H1 (cell line): ENCODE measurements around the gene ANO2. TPM values are rescaled to one million over a fixed set of nuclear protein-coding genes. Genes with fewer than 3 reads are reported as not detected.

ENCODE experiments used
- KDM5A ChIP-seq: fragments of 200-600 bp; IDR thresholded peaks from 2 replicates; pipeline ENCODE4 v1.7.1; 2012; ENCODE audit warnings: mild to moderate bottlenecking, low read length, inconsistent platforms, mixed read lengths
- RAD21 ChIP-seq, 2 experiments: IDR thresholded peaks in 1 of 2; conservative IDR thresholded peaks in 1 of 2; 2 replicates each; pipeline ENCODE4 v1.6.1; 2011; ENCODE audit warnings: low read depth in 2 of 2, low read length in 2 of 2, improper control_type of control experiment in 1 of 2, inconsistent platforms in 1 of 2, mild to moderate bottlenecking in 1 of 2, moderate library complexity in 1 of 2
- TEAD4 ChIP-seq: IDR thresholded peaks from 2 replicates; pipeline ENCODE4 v1.6.1; 2012; ENCODE audit warnings: low read depth, low read length, inconsistent platforms, mixed read lengths
- polyA plus RNA-seq, 7 experiments: library from polyadenylated mRNA; depleted of rRNA in 3 of 7; stranded (reverse) in 5 of 7; unstranded in 2 of 7; fragments of >200 nt in 5 of 7; fragments of 200-250 nt in 2 of 7; gene quantifications; 1 replicate in 5 of 7; 2 replicates in 1 of 7; 4 replicates in 1 of 7; pipeline versions ENCODE4 v1.2.1 to v1.2.3, GENCODE V29; 2011 to 2013; ENCODE audit warnings: missing spikeins in 2 of 7, mixed read lengths in 2 of 7
- total RNA-seq: library from RNA; stranded (reverse); fragmentation: NEBNext Ultra II Directional; extraction: Animal tissue kit (Norgen Biotek cat#: 25700); gene quantifications from 2 replicates; pipeline ENCODE4 v1.2.1, GENCODE V29; 2021
- TF ChIP-seq, protein P1 (sequence below): fragments of 300-600 bp; sonication (generic); IDR thresholded peaks from 2 replicates; pipeline ENCODE4 v1.7.1; 2012; ENCODE audit warnings: low read length, moderate library complexity, mild to moderate bottlenecking, inconsistent platforms; ENCODE audit not compliant: insufficient replicate concordance

Gene ANO2
- total and polyA plus RNA-seq, 2 of the 8 experiments (the other 6 are each of a cell fraction or from before 2014, with no cell fraction given): 1.9 to 5.5 TPM

DNA sequence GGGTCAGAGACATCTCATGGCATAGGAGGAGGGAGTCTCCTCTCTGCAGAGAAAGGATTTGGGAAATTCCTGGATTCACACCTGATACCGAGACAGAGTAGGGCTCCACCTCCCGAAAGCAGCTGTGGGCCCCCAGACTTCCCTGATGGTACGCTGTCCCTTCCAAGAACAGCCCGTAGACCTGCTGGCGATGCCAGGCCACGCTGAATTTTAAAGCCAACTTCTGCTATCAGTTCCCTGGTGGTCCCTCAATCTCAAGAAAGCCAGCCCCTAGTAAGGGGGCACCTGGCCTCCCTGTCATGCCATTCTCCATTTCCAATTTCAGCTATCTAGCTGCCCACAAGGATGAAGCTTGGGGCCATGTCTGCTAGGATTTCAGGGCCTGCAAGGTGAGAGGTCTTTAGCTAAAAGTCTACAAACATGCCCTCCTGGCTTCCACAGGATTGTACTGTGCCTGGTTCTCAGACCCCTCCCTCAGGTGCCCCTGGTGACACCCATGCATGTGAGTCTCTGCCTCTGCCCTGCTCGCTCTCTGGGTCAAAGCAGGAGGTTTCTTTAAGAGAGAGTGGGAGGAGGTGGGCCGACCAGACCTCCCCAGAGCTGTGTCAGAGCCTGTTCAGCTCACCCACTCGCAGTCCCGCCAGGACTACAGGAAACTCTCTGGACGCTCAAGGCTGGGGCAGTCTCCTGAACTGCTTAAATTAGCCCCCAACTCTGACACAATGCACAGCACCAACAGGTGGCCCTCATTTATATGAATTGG, 30.5 kb downstream of the ANO2 start (continued):
- TF ChIP-seq, protein P1, sequence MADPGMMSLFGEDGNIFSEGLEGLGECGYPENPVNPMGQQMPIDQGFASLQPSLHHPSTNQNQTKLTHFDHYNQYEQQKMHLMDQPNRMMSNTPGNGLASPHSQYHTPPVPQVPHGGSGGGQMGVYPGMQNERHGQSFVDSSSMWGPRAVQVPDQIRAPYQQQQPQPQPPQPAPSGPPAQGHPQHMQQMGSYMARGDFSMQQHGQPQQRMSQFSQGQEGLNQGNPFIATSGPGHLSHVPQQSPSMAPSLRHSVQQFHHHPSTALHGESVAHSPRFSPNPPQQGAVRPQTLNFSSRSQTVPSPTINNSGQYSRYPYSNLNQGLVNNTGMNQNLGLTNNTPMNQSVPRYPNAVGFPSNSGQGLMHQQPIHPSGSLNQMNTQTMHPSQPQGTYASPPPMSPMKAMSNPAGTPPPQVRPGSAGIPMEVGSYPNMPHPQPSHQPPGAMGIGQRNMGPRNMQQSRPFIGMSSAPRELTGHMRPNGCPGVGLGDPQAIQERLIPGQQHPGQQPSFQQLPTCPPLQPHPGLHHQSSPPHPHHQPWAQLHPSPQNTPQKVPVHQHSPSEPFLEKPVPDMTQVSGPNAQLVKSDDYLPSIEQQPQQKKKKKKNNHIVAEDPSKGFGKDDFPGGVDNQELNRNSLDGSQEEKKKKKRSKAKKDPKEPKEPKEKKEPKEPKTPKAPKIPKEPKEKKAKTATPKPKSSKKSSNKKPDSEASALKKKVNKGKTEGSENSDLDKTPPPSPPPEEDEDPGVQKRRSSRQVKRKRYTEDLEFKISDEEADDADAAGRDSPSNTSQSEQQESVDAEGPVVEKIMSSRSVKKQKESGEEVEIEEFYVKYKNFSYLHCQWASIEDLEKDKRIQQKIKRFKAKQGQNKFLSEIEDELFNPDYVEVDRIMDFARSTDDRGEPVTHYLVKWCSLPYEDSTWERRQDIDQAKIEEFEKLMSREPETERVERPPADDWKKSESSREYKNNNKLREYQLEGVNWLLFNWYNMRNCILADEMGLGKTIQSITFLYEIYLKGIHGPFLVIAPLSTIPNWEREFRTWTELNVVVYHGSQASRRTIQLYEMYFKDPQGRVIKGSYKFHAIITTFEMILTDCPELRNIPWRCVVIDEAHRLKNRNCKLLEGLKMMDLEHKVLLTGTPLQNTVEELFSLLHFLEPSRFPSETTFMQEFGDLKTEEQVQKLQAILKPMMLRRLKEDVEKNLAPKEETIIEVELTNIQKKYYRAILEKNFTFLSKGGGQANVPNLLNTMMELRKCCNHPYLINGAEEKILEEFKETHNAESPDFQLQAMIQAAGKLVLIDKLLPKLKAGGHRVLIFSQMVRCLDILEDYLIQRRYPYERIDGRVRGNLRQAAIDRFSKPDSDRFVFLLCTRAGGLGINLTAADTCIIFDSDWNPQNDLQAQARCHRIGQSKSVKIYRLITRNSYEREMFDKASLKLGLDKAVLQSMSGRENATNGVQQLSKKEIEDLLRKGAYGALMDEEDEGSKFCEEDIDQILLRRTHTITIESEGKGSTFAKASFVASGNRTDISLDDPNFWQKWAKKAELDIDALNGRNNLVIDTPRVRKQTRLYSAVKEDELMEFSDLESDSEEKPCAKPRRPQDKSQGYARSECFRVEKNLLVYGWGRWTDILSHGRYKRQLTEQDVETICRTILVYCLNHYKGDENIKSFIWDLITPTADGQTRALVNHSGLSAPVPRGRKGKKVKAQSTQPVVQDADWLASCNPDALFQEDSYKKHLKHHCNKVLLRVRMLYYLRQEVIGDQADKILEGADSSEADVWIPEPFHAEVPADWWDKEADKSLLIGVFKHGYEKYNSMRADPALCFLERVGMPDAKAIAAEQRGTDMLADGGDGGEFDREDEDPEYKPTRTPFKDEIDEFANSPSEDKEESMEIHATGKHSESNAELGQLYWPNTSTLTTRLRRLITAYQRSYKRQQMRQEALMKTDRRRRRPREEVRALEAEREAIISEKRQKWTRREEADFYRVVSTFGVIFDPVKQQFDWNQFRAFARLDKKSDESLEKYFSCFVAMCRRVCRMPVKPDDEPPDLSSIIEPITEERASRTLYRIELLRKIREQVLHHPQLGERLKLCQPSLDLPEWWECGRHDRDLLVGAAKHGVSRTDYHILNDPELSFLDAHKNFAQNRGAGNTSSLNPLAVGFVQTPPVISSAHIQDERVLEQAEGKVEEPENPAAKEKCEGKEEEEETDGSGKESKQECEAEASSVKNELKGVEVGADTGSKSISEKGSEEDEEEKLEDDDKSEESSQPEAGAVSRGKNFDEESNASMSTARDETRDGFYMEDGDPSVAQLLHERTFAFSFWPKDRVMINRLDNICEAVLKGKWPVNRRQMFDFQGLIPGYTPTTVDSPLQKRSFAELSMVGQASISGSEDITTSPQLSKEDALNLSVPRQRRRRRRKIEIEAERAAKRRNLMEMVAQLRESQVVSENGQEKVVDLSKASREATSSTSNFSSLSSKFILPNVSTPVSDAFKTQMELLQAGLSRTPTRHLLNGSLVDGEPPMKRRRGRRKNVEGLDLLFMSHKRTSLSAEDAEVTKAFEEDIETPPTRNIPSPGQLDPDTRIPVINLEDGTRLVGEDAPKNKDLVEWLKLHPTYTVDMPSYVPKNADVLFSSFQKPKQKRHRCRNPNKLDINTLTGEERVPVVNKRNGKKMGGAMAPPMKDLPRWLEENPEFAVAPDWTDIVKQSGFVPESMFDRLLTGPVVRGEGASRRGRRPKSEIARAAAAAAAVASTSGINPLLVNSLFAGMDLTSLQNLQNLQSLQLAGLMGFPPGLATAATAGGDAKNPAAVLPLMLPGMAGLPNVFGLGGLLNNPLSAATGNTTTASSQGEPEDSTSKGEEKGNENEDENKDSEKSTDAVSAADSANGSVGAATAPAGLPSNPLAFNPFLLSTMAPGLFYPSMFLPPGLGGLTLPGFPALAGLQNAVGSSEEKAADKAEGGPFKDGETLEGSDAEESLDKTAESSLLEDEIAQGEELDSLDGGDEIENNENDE: no peak
- TF ChIP-seq TEAD4 (no peak), KDM5A (no peak), RAD21 (IDR thresholded peaks at IDR 0.05 in 1 of 2, conservative IDR thresholded peaks at IDR 0.05 in 1 of 2; ENCODE audit: low read depth in 2 of 2, low read length in 2 of 2) (no peak)
- TF ChIP-seq, all 59 proteins: peak for 0
